Stimulated activated CD4-positive, alpha-beta T cell treated with anti-CD3 and anti-CD28 coated beads, Interleukin-15, amount 100 ng/mL, for 1 hour (primary cell): Measurements from ENCODE around the gene MSH2.
"Not testable (repeated sequence)": the region's sequence is repeated elsewhere in the genome, so short reads cannot be mapped to it uniquely, and the experiment has no call there.

Experiments used
- DNase-seq, 2 donors: peaks; one replicate each; pipeline ENCODE4 v3.0.0-alpha.2; 2020; ENCODE audit warnings: low read depth in 1 of 2, low spot score in 1 of 2

MSH2 gene

DNA sequence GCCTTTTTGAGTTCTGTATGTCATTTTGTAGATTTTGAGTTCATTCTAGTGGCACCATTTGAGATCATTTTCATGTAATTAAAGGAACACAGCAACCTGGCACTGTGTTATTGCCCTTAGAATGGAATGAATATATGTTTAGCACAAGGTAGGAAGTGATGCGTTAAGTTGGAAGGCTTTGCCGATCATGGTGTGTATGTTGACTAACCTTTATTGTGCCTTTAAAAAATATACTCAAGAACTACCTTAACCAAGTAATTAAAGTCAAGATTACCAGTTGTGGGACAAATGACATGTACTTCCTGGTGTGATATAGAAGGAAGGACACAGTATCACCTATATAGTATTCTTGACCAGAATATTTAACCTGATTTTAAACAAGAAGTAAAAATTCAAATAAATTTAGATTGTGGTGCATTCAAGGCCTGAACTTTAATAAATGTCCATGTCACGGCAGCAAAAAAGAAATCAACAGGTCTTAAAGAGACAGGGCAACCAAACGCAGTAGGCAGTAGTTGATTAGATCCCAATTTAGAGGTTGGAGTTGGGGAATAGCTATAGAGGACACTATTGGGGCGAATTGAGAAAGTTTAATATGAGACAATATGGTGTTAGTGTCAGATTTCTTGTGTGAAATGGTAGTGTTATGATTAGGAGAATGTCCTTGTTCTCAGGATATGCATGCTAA lies 68.6 kb downstream of the MSH2 start:
- no peak for DNase-seq

DNA sequence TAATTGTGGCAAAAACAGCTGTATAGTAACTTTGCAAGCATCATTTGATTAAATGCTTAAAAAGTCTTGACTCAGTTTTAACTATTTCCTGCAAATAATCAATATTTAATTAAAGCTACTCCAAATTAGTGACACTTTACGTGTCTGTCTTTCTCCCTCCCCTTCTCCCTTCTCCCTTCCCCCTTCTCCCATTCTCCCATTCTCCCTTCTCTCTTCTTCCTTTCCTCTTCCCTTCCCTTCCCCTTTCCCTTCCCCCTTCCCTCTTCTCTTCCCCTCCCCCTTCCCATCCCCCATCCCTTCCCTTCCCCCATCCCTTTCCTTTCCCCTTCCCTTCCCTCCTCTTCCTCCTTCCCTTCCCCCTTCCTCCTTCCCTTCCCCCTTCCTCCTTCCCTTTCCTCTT lies 76.9 kb downstream of the MSH2 start:
- DNase-seq, result no peak

DNA sequence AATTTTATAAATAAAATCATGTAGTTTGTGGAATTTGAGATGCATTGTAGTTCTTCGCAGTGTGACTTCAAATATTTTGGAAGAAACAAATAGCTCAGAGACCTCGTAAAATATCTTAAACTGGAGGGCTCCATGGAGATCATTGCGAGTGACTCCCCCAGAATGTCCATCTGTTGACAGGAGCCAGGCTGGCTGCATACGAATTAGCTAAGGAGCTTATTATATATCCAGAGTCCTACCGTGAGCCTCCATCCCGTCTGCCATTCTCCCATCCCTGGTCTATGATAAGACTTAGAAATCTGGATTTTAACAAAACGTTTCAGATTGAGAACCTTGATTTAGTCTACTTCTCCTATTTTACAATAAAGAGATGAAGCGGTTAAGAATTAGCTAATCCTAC lies 80.2 kb downstream of the MSH2 start:
- no peak for DNase-seq

DNA sequence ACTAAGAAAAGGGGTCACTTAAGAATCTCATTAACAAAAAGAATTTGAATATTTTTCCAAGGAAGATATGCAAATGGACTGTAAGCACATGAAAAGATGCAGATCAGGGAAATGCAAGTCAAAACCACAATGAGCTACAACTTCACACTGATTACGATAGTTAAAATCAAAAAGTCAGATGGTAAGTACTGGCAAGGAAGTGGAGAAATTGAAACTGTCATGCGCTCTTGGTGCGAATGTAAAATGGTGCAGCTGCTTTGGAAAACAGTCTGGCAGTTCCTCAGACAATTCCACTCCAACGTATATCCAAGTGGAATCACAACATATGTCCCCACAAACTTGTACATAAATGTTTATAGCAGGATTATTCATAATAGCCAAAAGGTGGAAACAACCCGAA lies 81.4 kb downstream of the MSH2 start:
- no peak for DNase-seq

DNA sequence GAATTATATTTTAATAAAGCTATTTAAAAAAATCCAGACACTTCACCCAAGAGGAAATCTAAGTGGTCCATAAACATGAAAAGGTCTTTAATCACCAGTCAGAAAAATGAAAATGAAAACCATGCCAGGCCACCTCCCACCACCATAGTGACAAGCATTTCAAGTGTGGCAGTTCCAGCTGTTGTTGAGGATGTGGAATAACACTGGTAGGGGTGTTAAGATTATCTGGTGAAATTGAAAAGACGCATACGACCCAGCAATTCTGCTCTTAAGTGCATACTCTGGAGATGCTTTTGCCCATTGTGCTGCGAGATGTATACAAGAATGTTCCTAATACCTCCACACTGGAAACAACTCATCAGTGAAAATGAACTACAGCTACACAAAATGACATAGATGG lies 82.2 kb downstream of the MSH2 start:
- no peak for DNase-seq

DNA sequence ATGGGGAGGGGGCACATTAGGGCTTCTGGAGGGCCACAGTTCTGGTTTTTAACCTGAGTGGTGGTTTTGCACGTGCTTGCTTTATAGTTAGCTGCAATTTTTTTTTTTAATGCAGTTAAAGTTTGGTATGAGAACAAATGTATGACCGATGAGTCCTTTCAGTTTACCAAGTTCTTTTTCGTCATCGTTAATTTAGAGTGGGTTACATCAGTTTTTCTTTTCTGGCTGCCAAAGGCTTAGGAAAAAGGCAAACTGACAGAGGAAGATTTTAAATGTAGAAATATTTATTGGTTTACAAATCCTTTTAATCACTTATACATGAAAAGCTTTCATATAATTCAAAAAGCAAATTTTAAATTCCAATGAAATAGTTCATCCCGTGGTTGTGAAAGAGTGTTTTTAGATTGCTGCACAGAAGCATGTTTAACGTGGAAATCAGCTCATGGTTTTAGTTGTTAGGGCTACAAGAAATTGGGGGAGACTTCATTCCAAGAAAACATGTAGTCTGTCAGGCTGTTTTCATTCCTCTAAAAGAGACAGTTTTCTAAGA lies 82.9 kb downstream of the MSH2 start:
- DNase-seq, result no peak

DNA sequence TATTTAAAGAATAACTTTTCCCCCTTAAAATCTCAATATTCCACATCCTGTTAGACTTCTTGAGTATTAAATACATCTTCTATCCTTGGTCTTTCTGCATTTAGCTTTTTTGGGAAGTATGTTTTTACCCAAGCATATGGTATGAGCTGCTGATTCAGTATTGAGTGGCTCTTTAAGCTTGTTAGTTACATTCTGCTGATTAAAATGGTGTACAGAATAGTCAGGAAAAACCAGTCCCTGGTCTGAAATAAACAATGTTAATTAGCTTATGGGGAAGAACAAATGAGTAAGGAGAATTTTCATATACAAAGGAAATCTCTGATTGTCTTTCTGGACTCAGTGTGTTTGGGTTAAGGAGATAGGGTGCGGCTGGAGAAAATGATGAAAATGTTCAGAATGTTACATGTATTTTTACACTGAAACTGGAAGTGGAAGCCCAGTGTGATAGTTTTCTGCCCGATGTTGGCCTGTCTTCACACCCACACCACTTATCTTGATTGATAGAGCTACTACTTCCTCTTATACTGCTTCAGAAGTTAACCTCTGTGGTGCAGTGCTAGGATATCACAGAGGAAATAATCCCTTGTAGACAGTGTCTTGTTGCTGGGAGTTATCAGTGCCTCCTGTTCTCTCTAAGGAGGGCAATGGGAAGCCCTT lies 84.0 kb downstream of the MSH2 start:
- DNase-seq, result no peak

DNA sequence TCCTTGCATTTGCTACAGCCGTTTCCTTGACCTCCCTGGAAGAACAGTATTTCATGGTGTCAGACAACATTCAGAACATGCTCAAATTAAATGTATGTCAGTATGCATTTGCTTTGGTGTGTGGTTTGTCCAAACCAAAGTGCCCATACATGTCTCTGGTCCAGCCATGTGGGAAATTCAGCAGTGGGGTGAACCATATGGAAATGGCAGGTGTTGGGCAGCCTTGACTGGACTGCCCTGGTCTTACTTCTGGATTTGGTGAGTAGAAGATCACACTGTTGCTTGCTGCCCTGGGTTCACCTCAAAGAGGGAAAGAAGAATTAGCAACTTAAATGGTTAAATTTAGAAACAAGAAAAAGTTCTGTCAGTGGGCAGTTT lies 84.5 kb downstream of the MSH2 start:
- no peak for DNase-seq

DNA sequence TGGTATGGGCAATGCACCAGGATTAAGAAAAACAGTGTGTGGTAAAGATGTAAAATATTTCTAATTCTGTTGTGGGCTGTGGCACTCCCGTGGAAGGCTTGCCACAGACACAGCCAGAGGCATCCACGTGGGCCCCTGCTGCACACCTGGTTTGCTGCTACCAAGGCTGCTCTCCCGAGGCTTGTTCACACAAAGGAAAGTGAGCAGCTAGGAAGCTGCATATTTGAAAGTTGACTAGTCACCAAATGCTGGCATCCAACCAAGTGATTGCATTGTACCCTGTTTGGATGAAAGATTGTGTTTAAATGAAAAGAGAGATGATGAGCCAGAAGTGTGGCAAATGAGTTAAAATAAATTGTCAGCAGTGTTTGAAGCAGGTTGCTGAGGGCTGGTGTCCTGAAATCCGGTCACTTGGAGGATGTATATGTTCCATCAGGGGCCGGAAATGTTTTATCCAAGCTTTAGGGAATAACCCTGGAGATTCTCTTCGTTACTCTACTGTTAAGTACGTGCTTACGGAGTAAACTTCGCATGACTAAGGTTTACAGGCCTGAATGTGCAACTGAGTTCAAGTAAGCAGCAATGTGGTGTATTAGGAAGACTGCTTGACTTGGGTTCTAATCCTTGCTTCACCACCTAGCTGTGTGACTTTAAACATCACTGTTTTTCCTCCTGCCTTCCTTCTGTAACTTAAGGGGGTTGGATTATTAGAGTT lies 86.1 kb downstream of the MSH2 start:
- no peak for DNase-seq

DNA sequence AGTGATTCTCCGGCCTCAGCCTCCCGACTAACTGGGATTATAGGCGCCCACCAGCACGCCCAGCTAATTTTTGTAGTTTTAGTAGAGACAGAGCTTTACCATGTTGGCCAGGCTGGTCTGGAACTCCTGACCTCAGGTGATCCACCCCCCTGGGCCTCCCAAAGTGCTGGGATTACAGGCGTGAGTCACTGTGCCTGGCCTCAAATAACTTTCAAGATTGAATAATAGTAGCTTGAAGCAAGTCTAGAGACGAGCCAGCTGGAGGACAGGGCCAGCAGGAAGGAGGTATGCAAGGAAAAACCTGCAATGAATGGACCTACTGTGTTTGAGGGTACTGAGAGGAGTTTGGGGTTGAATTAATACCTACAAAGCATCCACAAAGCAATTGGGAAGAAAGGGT lies 87.5 kb downstream of the MSH2 start:
- no peak for DNase-seq

DNA sequence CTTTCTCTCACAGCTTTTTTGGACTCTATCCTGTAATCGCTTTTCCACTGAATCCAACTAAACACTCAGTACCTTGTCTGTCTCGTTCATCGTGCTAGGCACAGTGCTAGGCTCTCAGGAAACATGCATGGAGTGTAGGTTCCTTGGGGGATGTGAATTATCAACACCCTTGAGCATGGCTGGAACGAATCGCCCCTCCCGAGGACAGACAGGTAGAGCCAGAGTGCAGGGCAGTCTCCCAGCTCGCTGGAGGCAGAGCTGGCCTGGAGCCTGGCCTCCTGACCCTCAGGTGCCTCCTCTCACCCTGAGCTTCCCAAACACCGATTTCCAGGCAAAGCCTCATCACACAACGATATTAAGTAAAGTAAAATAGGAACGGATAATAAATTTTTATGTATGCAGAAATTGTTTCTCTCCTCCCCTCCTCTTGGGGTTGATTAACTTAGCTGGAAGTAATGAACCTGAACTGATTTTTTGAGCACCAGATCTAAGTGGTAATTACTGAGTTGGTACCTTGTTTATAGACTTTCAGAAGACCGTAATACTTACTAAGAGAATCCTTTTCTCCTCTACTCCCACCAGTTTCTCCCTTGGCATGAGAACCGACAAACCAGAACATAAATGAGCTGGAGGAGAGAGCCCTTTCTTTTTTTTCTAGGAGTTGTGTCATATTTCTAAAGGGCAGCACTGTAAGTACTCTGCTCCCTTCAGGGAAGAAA lies 90.5 kb downstream of the MSH2 start:
- DNase-seq, result no peak

DNA sequence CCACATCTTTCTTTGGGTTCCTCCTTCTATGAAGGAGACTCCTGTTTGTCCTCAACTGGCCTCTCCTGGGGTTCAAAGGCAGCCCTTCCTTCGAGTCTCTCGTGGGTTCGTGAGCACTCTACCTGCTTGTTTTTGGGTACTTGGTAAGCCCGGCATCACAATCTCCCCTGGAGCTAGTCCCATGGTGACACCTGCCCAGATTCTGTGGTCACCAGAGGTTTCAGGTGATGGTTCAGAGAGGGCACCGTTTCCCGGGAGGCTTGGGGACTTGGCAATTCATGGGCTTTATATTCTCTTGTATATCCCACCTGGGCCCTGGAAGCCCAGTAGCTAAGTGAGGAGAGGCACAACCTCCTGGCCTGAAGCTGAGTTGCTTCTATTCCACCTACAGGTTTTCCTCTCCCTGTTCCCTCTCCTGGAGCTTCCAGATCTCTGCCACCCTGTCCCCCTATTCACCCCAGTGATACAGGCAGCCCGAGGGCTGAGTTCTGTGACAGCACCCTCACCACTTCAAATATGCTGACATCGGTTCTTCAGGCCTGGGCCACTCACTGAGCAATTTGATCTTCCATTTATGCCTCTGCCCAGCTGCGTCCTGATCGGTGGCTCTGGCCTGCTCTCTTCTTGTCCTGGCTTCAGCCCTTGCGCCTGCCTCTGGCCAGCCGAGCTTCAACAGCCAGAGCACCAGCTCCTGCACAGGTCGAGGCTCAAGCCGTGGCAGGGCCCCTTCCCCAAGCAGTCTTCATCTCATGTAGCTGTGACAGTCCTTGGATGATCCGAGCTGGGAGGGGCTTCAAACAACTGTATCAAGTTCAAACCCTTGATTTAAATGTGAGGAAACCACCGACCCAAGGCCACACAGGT lies 91.5 kb downstream of the MSH2 start:
- DNase-seq, result no peak

DNA sequence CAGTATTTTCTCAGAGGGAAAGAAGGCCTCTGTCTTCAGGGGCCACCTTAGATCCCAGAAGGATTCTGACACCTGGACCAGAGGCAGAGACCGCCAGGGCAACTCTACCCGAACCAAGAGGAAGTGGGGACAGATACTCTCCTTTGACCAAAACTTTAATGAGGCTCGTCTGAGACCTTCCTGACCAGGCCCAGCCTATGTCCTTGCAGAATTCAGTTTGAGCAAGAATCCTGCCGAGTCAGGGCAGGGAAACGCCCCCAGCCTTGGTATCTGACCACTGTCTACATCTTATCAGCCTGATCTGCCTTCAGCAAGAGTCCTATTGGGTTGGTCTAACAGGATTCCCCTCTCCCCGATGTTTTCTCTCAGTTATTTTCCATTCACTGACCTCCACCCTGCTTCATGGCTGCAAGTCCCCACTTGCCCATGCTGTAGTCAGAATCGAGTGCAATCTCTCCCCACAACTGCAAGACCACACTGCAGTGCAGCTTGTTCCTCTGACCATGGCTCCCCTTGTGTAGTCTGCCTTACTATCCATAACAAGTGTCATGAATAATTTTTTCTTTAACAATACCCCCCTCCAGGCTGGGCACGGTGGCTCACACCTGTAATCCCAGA lies 95.0 kb downstream of the MSH2 start:
- no peak for DNase-seq

DNA sequence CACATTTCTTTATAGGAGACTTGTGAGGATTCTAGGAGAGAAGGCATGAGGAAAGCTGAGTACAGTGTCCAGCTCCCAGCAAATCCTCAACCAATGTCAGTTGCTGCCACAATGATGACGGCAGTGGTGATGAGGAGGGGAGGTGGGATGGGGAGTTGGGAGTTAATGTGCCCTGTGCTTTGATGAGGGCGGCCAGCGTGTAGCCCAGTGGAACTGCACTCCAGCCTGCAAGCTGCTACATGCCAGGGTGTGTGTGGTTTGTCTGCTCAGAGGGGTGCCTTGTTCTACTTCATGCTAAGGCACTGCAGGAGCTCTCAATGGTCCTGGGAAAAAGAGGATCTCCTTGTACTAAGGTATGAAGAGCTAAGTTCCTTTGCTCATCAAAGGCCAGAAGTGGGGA lies 96.1 kb downstream of the MSH2 start:
- DNase-seq, result no peak

DNA sequence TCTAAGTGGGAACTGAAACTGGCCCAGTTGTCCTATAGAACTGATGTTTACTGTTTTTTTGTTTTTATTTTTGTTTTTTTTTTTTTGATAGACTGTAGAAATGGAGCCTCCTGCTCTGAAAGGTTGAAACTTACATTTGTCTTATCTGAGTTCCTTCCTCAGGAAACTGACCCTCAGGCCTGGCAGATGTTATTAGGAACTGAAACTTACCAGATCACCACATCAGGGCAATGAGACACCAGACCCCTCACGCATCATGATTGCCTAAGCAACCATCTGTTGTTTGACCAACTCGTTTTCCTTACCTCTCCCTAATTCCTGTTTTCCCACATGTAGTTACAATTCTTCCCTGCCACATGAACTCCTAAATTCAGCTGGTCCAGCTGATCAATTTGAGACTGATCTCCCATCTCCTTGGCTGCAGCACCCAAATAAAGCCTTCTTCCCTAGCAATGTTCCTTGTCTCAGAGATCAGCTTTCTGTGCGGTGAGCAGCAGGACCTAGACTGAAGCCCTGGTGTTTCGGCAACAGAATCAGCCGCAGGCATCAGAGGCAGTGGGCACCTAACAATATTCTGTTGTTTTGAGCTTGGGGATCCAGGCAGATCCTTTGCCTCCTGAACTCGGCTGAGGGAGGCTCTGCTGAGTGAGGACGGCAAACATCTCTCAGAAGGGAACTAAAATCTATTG lies 96.8 kb downstream of the MSH2 start:
- no peak for DNase-seq

DNA sequence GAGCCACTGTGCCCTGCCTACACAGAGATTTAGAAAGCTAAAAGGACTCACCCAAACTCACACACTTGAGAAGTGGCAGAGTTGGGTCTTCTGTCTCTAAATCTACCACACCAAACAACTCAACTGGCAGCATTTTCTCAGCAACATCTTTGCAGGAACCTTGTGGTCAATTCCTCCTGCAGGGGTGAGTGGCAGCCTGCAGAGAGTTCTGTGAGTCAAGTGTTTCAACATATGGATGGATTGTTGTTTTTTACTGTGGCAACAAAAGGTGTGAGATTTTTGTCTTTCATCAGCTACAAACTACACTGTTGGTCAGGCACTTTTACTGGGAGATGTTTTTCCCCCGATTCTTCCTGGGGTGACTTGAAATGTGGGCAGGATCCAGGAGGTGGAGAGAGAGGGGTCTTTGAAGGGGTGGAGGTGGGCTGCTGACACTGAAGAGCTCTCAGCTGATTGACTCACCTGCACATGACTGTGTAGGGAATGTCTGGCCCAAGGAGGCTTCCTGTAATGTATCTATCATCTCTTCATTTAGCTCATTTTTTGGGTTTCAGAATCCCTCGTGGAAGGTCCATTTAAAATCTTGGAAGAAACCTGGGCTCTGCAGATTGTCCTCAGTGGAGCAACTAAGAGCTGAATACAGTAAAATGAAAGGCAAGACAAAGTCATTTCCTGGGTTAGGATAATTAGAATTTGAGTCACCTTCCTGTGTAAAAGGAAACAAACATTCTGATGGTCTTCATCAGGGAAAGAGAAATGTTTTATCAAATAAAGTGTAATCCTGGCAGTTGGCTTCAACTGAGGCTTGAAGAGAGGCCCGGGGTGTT lies 98.6 kb downstream of the MSH2 start:
- DNase-seq, result no peak

DNA sequence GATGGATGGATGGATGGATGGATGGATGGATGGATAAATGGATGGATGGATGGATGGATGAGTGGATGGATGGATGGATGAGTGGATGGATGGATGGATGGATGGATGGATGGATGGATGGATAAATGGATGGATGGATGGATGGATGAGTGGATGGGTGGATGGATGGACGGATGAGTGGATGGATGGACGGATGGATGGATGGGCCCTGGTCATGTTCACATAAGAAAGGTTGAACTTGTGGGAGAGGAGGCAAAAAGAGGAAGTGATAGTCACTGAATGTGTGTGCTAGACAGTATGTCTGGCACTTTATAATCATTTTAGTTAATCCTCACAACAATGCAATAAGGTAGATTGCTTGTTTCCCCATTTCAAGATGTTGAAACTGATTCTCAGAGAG lies 99.5 kb downstream of the MSH2 start:
- not testable (repeated sequence) for DNase-seq

DNA sequence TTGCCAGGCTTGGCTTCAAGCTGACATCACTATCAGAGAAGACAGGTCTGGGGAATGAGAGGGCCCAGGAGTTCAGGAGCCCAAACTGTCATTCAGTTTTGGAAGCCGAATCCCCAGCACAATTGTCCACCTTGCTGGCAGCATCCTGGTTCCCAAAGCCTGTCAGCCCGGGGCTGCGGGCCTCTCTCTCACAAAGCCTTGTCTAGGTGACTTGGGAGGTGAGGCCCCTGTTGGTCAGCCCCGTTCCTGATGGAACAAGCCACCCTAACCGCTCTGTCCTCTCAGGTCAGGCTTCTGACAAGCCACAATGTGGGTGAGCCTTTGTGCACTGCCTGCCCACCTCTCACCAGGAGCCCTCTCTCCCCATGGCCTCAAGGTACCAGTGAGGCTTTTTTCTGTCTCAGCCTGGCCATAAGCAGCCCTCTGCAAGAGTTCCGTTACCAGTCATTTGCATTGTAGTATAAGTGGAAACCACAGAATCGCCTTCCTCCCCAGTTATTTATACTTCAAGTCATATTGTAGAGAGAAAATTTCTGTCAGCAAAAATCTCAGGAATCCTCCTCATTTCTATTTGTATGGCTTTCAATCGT lies 100.6 kb downstream of the MSH2 start:
- no peak for DNase-seq
